Measurements from ENCODE around the gene CRAT. TPM values are rescaled to one million over a fixed set of nuclear protein-coding genes. Genes with fewer than 3 reads are reported as not detected.

The CRAT gene
- total RNA-seq, 1 donor from 2014 or later = 57.2 TPM

GRCh38 chr9:129063061-129063460 is 47.5 kb downstream of the CRAT start:
- DNase-seq (ENCODE audit: low read depth) = no peak

GRCh38 chr9:129060991-129061390 is 49.6 kb downstream of the CRAT start:
- no peak for DNase-seq (ENCODE audit: low read depth)

GRCh38 chr9:129059796-129060785 is 50.5 kb downstream of the CRAT start:
- no peak for DNase-seq (ENCODE audit: low read depth)

- DNase-seq (ENCODE audit: low read depth) = peak; percentile 26
These were observed 51.4 kb downstream of the CRAT start for GRCh38 chr9:129058965-129059795.

GRCh38 chr9:129054163-129054851 is 56.3 kb downstream of the CRAT start:
- DNase-seq (ENCODE audit: low read depth) = no peak

- no peak for DNase-seq (ENCODE audit: low read depth)
These were observed 57.6 kb downstream of the CRAT start for GRCh38 chr9:129053020-129053419.

- DNase-seq (ENCODE audit: low read depth) = peak; percentile 47
These were observed 58.0 kb downstream of the CRAT start for GRCh38 chr9:129052592-129052991.

Other genes starting within 250 kb of the CRAT start
- 9.9 and 10.5 TPM in 2 replicates for gene KYAT1, start 228.8 kb downstream of the CRAT start, total RNA-seq
- gene LRRC8A, start 228.7 kb downstream of the CRAT start, total RNA-seq = 44.4 and 47.4 TPM in 2 replicates
- 38.4 and 71.2 TPM in 2 replicates for gene PHYHD1, start 189.8 kb downstream of the CRAT start, total RNA-seq
- gene DOLK, start 163.2 kb downstream of the CRAT start, total RNA-seq = 20.5 and 24.6 TPM in 2 replicates
- gene NUP188, start 163.1 kb downstream of the CRAT start, total RNA-seq = 23.3 and 38.3 TPM in 2 replicates
- 67.5 and 69.6 TPM in 2 replicates for gene SH3GLB2, start 82.5 kb downstream of the CRAT start, total RNA-seq
- 18.4 and 26.0 TPM in 2 replicates for gene MIGA2, start 74.2 kb downstream of the CRAT start, total RNA-seq
- gene DOLPP1, start 29.7 kb downstream of the CRAT start, total RNA-seq = 9.6 and 12.0 TPM in 2 replicates
- 167 and 235 TPM in 2 replicates for gene PTPA, start 622 bp upstream of the CRAT start, total RNA-seq
- gene IER5L, start 67.5 kb upstream of the CRAT start, total RNA-seq = 17.4 and 40.6 TPM in 2 replicates

Data from renal cortical epithelial cell (primary cell).